ENCODE data around the gene ALG5.

Gene ALG5, protein sequence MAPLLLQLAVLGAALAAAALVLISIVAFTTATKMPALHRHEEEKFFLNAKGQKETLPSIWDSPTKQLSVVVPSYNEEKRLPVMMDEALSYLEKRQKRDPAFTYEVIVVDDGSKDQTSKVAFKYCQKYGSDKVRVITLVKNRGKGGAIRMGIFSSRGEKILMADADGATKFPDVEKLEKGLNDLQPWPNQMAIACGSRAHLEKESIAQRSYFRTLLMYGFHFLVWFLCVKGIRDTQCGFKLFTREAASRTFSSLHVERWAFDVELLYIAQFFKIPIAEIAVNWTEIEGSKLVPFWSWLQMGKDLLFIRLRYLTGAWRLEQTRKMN

DNA sequence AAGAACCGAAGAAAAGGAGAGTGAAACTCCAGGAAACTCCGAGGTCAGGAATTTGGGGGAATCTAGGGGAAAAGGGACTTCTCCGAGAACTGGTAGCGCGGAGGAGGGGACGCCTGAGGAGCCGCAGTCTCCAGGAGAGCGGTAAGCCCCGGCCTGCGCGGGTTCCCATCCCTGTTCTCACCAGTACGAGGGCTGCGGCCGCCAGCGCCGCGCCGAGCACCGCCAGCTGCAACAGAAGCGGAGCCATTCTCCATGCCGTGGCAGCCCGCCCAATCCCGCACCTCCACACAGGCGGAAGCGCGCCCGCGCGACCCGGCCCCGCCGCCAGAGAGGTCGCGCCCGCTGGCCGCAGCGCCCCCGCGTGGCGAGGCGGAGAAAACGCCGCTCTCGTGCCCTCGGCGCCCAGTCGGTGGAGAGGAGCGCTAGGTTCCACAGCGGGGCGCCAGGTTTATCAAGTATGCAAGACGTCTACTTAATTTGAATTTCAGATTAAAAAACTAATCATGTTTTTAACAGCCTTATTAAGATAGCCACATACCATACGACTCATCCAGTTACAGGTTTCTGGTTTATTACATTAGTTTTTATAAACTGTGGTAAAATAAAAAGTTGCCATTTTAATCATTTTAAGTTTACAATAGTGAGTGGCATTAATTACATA is at the start of gene ALG5:
ALG5 (minus strand) TSS at position 287 of the 661 bp plus-strand sequence; CDS start at position 247, 40 bp downstream.
- DNase-seq (ENCODE audit: insufficient read length, low spot score): peak; percentile 47
- no peak for FAIRE-seq
- TF ChIP-seq, protein P1, sequence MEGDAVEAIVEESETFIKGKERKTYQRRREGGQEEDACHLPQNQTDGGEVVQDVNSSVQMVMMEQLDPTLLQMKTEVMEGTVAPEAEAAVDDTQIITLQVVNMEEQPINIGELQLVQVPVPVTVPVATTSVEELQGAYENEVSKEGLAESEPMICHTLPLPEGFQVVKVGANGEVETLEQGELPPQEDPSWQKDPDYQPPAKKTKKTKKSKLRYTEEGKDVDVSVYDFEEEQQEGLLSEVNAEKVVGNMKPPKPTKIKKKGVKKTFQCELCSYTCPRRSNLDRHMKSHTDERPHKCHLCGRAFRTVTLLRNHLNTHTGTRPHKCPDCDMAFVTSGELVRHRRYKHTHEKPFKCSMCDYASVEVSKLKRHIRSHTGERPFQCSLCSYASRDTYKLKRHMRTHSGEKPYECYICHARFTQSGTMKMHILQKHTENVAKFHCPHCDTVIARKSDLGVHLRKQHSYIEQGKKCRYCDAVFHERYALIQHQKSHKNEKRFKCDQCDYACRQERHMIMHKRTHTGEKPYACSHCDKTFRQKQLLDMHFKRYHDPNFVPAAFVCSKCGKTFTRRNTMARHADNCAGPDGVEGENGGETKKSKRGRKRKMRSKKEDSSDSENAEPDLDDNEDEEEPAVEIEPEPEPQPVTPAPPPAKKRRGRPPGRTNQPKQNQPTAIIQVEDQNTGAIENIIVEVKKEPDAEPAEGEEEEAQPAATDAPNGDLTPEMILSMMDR (IDR thresholded peaks at IDR 0.05; ENCODE audit: insufficient read depth, missing control alignments): peak; percentile 84

DNA sequence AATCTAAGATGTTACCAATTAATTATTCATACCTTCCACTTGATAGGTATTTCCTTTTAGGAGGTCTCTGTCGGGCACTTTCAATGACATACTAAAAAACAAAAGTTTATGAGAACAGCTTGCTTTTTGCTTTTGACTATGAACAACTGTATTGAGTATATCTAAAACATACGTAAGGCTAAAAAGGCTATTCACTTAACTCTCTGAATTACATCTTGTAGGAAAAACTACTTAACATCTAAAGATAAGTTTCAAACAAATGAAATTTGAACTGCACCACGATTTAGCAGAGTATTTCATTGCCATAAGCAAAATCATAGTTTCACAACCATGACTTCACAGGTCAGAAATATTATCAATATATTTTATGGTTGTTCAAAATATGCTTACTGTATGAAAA is 48.7 kb upstream of the ALG5 start:
- DNase-seq (ENCODE audit: insufficient read length, low spot score) (no peak), FAIRE-seq (no peak)
- TF ChIP-seq, protein P1 (IDR thresholded peaks at IDR 0.05; ENCODE audit: insufficient read depth, missing control alignments): no peak

DNA sequence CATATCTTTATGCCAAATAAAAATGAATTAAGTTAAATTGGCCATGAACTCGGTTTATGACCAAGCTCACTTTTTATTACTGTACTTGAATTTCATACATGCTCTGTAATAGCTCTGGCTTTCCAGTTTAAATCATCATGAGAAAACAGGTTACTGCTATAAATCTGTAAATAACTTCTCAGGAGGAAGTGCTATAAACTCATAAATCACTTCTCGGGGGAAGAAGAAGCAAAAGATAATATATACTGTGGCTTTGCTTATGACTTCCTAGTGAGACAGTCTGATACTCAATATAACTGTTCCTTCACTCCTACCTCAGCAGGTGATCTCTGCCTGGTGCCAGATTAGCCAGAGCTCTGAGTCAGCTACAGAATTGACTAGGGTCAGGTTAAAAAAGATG is 47.9 kb upstream of the ALG5 start:
- DNase-seq (ENCODE audit: insufficient read length, low spot score): no peak
- FAIRE-seq: no peak
- TF ChIP-seq, protein P1 (IDR thresholded peaks at IDR 0.05; ENCODE audit: insufficient read depth, missing control alignments): no peak

DNA sequence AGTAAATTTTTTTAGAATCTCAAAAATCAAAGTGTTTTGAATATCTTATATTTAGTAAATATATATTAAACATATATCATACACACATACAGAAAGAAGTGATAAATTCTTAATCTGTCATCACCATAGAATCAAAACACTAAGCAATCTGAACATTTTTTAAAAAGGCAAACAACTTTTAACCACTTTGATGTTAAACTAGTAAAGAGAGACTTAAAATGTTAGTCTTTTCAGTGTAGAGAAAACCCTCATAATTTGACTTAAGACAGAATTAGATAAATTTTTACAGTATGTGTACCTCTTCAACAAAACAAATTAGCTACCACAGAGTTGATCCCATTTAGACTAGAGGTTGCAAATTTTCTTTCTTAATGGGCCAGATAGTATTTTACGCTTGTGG is 46.9 kb upstream of the ALG5 start:
- TF ChIP-seq, protein P1 (IDR thresholded peaks at IDR 0.05; ENCODE audit: insufficient read depth, missing control alignments): no peak
- DNase-seq (ENCODE audit: insufficient read length, low spot score) (no peak), FAIRE-seq (no peak)

DNA sequence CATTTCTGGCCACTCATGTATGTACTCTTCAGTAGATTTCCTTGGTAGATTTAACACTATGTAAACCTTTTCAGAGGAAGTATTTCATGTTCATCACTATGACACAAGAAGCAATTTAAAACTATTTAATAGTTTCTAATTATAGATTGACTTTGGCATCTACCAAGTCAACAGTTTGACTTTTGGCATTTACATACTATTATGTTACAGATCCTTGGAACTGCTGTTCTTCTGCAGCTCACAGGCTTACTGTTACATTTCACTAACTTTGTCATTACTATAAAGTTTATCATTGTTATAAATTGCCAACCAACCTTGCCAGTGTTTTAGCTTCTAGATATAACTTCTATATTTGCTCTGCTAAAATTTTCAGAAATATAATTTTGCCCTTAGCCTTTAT is 41.6 kb upstream of the ALG5 start:
- DNase-seq (ENCODE audit: insufficient read length, low spot score) (no peak), FAIRE-seq (no peak)
- TF ChIP-seq, protein P1 (IDR thresholded peaks at IDR 0.05; ENCODE audit: insufficient read depth, missing control alignments): no peak

DNA sequence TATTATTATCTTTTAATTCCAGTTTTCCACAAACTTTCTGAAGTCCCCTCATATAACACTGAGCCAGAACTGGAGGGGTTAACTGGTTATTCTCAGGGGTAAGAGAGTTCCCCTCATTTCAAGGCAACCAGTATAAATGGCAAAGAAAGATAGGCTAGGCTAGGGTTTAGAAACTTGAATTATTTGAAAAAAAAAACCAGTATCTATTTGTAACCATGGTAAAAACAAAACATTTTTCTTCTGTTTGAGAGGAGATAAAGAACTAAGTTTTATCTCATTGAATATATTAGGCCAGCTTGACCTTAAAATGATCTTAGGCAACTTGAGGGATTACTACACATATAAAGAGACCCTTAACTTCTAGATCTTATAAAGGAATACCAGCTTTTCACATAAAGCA is 40.8 kb upstream of the ALG5 start:
- DNase-seq (ENCODE audit: insufficient read length, low spot score) (no peak), FAIRE-seq (no peak)
- TF ChIP-seq, protein P1 (IDR thresholded peaks at IDR 0.05; ENCODE audit: insufficient read depth, missing control alignments): no peak

DNA sequence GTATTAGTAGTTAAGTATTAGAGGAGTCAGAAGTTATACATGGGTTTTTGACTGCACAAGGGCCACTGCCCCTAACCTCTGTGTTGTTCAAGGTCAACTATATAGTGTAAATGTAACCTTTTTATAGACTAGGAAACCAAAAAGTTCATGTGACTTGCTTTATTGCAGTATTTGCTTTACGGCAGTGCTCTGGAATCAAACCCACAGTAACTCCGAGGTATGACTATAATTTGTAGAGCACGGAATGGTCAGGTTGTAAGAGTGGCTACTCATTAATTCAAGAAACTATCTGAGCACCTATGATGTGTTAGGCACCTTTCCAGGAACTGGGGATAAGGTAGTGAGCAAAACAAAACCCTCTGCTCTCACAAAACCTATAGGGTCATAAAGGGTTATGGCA is 38.1 kb upstream of the ALG5 start:
- FAIRE-seq (no peak), DNase-seq (ENCODE audit: insufficient read length, low spot score) (no peak)
- TF ChIP-seq, protein P1 (IDR thresholded peaks at IDR 0.05; ENCODE audit: insufficient read depth, missing control alignments): no peak

All from D721Med (cell line).